HG03520 (cell line): Measurements from ENCODE around the gene HOXD11.

Experiments
- ATAC-seq: cut with Tn5 transposase; IDR thresholded peaks from one replicate; pipeline ENCODE4 v1.9.1; 2021; ENCODE audit warnings: mild to moderate bottlenecking, moderate library complexity; ENCODE audit not compliant: unreplicated experiment

Gene HOXD11

DNA sequence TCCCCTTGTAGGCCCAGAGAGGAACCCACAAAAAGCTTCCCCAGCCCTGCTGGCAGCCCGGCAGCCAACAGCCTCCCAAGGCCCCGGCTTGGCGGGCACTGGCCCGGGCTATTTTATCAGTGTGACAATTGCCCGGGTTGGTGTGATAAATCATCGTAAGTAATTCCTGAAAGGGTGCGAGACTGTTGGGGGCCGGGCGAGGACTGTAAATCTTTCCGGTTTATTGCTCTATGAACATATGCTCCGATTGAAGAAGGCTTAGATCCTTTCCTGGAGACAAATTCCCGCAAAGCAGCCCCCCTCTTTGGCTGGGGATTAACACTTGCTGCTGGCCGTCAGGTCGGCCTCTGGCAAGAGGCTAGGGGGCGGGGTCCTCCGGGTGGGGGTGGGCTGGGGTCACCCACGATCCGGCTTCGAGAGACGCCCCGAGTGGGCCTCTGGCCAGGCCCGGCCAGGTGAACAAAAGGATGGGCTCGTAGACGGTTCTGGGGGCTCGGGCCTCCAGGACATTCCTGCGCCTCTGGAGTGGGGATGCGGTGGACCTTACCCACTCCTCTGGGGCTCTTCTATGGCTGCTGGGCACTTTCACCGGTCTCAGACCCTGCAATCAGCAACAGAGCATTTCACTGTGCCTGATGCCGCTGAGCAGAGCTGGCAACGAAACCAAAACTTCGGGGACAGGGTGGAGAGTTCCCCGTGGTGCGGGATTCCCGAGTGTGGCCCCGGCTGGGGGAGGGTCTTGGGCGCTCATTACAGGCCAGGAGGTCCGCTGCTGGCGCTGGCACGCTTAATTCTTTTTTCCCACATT is 52.0 kb downstream of the HOXD11 start:
- ATAC-seq = no peak
